GM12892 (cell line): ENCODE results near the gene GRPEL1.

Source experiments
- POLR2A ChIP-seq: IDR thresholded peaks from 2 replicates; pipeline ENCODE4 v1.6.1; 2011; ENCODE audit warnings: low read depth, low read length, control low read depth
- POLR2AphosphoS5 ChIP-seq: IDR thresholded peaks from 2 replicates; pipeline ENCODE4 v1.6.1; 2011; ENCODE audit warnings: low read depth, low read length, control low read depth
- TAF1 ChIP-seq: IDR thresholded peaks from 2 replicates; pipeline ENCODE4 v1.6.1; 2011; ENCODE audit warnings: low read depth, mild to moderate bottlenecking, control low read depth, low read length, borderline replicate concordance

DNA sequence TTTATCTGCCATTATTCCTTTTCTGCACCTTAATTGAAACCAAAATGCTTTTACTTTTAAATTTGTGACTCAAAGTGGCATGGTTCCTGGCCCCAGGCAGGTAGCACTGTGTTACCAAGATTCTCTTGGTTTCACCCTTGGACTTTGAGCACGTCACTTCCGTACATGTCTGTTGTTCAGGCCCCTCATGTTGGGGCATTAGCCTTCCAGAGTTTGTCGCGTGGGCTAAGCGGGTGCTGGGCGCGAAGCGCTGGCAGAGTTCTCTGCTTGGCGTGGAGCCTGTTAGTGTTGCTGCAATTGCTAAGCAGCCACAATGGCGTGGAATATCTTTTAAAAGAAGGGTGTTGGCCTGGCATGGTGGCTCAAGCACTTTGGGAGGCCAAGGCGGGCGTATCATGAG is 38.7 kb downstream of the GRPEL1 start:
- TF ChIP-seq POLR2AphosphoS5, result no peak
- no peak for TF ChIP-seq POLR2A
- no peak for TF ChIP-seq TAF1
